HepG2 (cell line): Measurements from ENCODE around the gene LRRC74A. TPM values are rescaled to one million over a fixed set of nuclear protein-coding genes. Genes with fewer than 3 reads are reported as not detected.
A peak's percentile ranks its signal among the peaks of the same experiment; 100 is the strongest.

Source experiments
- ARID3A ChIP-seq: IDR thresholded peaks from 2 replicates; pipeline ENCODE4 v1.6.1; 2012; ENCODE audit warnings: low read depth, low read length, improper control_type of control experiment
- GLMP ChIP-seq: sonication (generic); formaldehyde crosslinking; IDR thresholded peaks from 2 replicates; pipeline ENCODE4 v1.9.0; 2021; ENCODE audit warnings: missing genetic modification reagents, mild to moderate bottlenecking, borderline replicate concordance
- HNF4A ChIP-seq: sonication (generic); formaldehyde crosslinking; IDR thresholded peaks from 2 replicates; pipeline ENCODE4 v1.4.0; 2020; ENCODE audit warnings: missing genetic modification reagents
- JARID2 ChIP-seq: sonication (generic); formaldehyde crosslinking; IDR thresholded peaks from 2 replicates; pipeline ENCODE4 v1.8.1; 2023; ENCODE audit warnings: missing genetic modification reagents, inconsistent platforms; ENCODE audit not compliant: insufficient replicate concordance
- LBX2 ChIP-seq: sonication (generic); formaldehyde crosslinking; IDR thresholded peaks from 2 replicates; pipeline ENCODE4 v1.5.0; 2020; ENCODE audit warnings: missing genetic modification reagents, mild to moderate bottlenecking, borderline replicate concordance
- NFYC ChIP-seq: IDR thresholded peaks from 2 replicates; pipeline ENCODE4 v1.6.1; 2016; ENCODE audit warnings: missing genetic modification reagents, missing compliant biosample characterization
- POLR2A ChIP-seq, 2 experiments: IDR thresholded peaks; 2 replicates each; pipeline ENCODE4 v1.6.1; 2011; ENCODE audit warnings: low read depth in 2 of 2, low read length in 2 of 2, mild to moderate bottlenecking in 1 of 2, moderate library complexity in 1 of 2; ENCODE audit not compliant: insufficient read depth in 1 of 2
- SMC3 ChIP-seq: IDR thresholded peaks from 2 replicates; pipeline ENCODE4 v1.6.1; 2011; ENCODE audit warnings: low read length, improper control_type of control experiment
- SMYD3 ChIP-seq: sonication (generic); formaldehyde crosslinking; IDR thresholded peaks from 2 replicates; pipeline ENCODE4 v1.8.1; 2023; ENCODE audit warnings: mild to moderate bottlenecking, missing genetic modification reagents
- SRF ChIP-seq: IDR thresholded peaks from 2 replicates; pipeline ENCODE4 v1.6.1; 2011; ENCODE audit warnings: mild to moderate bottlenecking, low read depth, low read length, moderate library complexity
- TMF1 ChIP-seq: sonication (generic); formaldehyde crosslinking; IDR thresholded peaks from 2 replicates; pipeline ENCODE4 v1.8.1; 2022; ENCODE audit warnings: low read depth, missing genetic modification reagents
- ZBTB49 ChIP-seq: sonication (generic); formaldehyde crosslinking; IDR thresholded peaks from 2 replicates; pipeline ENCODE4 v1.4.0; 2020; ENCODE audit warnings: missing genetic modification reagents, borderline replicate concordance
- ZNF317 ChIP-seq: sonication (generic); formaldehyde crosslinking; IDR thresholded peaks from 2 replicates; pipeline ENCODE4 v1.5.0; 2020; ENCODE audit warnings: mild to moderate bottlenecking, missing genetic modification reagents
- ZNF646 ChIP-seq: sonication (generic); formaldehyde crosslinking; IDR thresholded peaks from 2 replicates; pipeline ENCODE4 v1.9.0; 2021; ENCODE audit warnings: mild to moderate bottlenecking, missing genetic modification reagents
- ZNF670 ChIP-seq: sonication (generic); formaldehyde crosslinking; IDR thresholded peaks from 2 replicates; pipeline ENCODE4 v1.8.0; 2022; ENCODE audit warnings: mild to moderate bottlenecking, missing genetic modification reagents, borderline replicate concordance
- ZNF75D ChIP-seq: sonication (generic); formaldehyde crosslinking; IDR thresholded peaks from 2 replicates; pipeline ENCODE4 v1.8.1; 2023; ENCODE audit warnings: missing genetic modification reagents, mild to moderate bottlenecking, borderline replicate concordance
- ZNF792 ChIP-seq: IDR thresholded peaks from 2 replicates; pipeline ENCODE4 v1.6.1; 2016
- ZNF879 ChIP-seq: sonication (generic); formaldehyde crosslinking; IDR thresholded peaks from 2 replicates; pipeline ENCODE4 v1.8.1; 2023; ENCODE audit warnings: missing genetic modification reagents
- polyA plus RNA-seq, 8 experiments: library from polyadenylated mRNA; depleted of rRNA in 3 of 8; stranded (reverse) in 7 of 8; unstranded in 1 of 8; fragments of >200 nt; fragmentation: Illumina TruSeq in 4 of 8; extraction: Trizol in 4 of 8; gene quantifications; 2 replicates each; pipeline versions ENCODE4 v1.2.1 to v1.2.3, GENCODE V29; 2011 to 2016; ENCODE audit warnings: low read depth in 4 of 8, missing spikeins in 1 of 8, mixed read lengths in 1 of 8; ENCODE audit not compliant: insufficient read depth in 1 of 8
- total RNA-seq, 5 experiments: library from RNA; depleted of rRNA; stranded (reverse); fragments of >200 nt; fragmentation: Illumina TruSeq; extraction: Trizol; gene quantifications; 2 replicates each; pipeline ENCODE4 v1.2.3, GENCODE V29; 2016; ENCODE audit warnings: low read depth in 1 of 5

LRRC74A gene
- total and polyA plus RNA-seq, 2 of the 13 experiments (the other 11 are each of a cell fraction or from before 2014, with no cell fraction given): not detected

GRCh38 chr14:76810953-76811400 lies 15.2 kb upstream of the LRRC74A start (continued):
- TF ChIP-seq ZNF646: peak; percentile 78
- peak; percentile 68 for TF ChIP-seq HNF4A (CRISPR knock-in tag)
- no peak for TF ChIP-seq ZNF879 (CRISPR knock-in tag)
- no peak for TF ChIP-seq ZNF670
- no peak for TF ChIP-seq ZNF75D (CRISPR knock-in tag)
- no peak for TF ChIP-seq ZNF792 (CRISPR knock-in tag)
- no peak for TF ChIP-seq NFYC (CRISPR knock-in tag)
- no peak for TF ChIP-seq JARID2
- TF ChIP-seq GLMP (CRISPR knock-in tag): no peak
- TF ChIP-seq ARID3A: no peak
- TF ChIP-seq TMF1 (CRISPR knock-in tag): no peak
- no peak for TF ChIP-seq ZNF317 (CRISPR knock-in tag)
- no peak for TF ChIP-seq SMYD3
- 0 out of 2 replicates have a peak, but pooled peaks have one; percentile 29 for TF ChIP-seq SMC3
- TF ChIP-seq LBX2 (CRISPR knock-in tag): no peak
- no peak for TF ChIP-seq ZBTB49
- TF ChIP-seq SRF: no peak; the same call in 1 of the 2 replicates
- peak in 1 of 2 experiments; percentile 36; a peak in 1 of 4 replicates for TF ChIP-seq POLR2A (IDR thresholded peaks at IDR 0.05; ENCODE audit: insufficient read depth in 1 of 2, low read depth in 2 of 2, low read length in 2 of 2)
